HEK293 (cell line): ENCODE measurements around the gene CS.

Source experiments
- BCL11A ChIP-seq: fragments of 450-650 bp; formaldehyde crosslinking; IDR thresholded peaks from 2 replicates; pipeline ENCODE4 v1.5.1; 2016; ENCODE audit warnings: low read depth, missing biosample characterization, missing genetic modification characterization
- BCL11B ChIP-seq: fragments of 450-650 bp; formaldehyde crosslinking; IDR thresholded peaks from 2 replicates; pipeline ENCODE4 v1.5.1; 2016; ENCODE audit warnings: low read depth, missing biosample characterization, missing genetic modification characterization
- MYNN ChIP-seq: fragments of 450-650 bp; formaldehyde crosslinking; IDR thresholded peaks from 2 replicates; pipeline ENCODE4 v1.5.1; 2016; ENCODE audit warnings: missing biosample characterization, missing genetic modification characterization, borderline replicate concordance
- REPIN1 ChIP-seq: fragments of 450-650 bp; formaldehyde crosslinking; IDR thresholded peaks from 2 replicates; pipeline ENCODE4 v1.5.1; 2017; ENCODE audit warnings: missing biosample characterization, missing genetic modification characterization, low read depth
- SALL2 ChIP-seq: fragments of 450-650 bp; formaldehyde crosslinking; IDR thresholded peaks from 2 replicates; pipeline ENCODE4 v1.5.0; 2017; ENCODE audit warnings: missing biosample characterization, mild to moderate bottlenecking, missing genetic modification characterization, borderline replicate concordance
- ZFP69B ChIP-seq: fragments of 450-650 bp; formaldehyde crosslinking; IDR thresholded peaks from 2 replicates; pipeline ENCODE4 v1.5.1; 2016; ENCODE audit warnings: missing biosample characterization, missing genetic modification characterization
- ZIC2 ChIP-seq: fragments of 450-650 bp; formaldehyde crosslinking; IDR thresholded peaks from 2 replicates; pipeline ENCODE4 v1.5.1; 2016; ENCODE audit warnings: missing biosample characterization, missing genetic modification characterization
- ZNF121 ChIP-seq: fragments of 450-650 bp; formaldehyde crosslinking; IDR thresholded peaks from 2 replicates; pipeline ENCODE4 v1.5.1; 2016; ENCODE audit warnings: missing biosample characterization, missing genetic modification characterization
- ZNF16 ChIP-seq: fragments of 450-650 bp; formaldehyde crosslinking; IDR thresholded peaks from 2 replicates; pipeline ENCODE4 v1.5.1; 2016; ENCODE audit warnings: low read depth, missing biosample characterization, missing genetic modification characterization
- ZNF174 ChIP-seq: fragments of 450-650 bp; formaldehyde crosslinking; IDR thresholded peaks from 2 replicates; pipeline ENCODE4 v1.5.0; 2017; ENCODE audit warnings: missing biosample characterization, mild to moderate bottlenecking, missing genetic modification characterization
- ZNF211 ChIP-seq: fragments of 450-650 bp; formaldehyde crosslinking; IDR thresholded peaks from 2 replicates; pipeline ENCODE4 v1.5.1; 2016; ENCODE audit warnings: low read depth, missing biosample characterization, missing genetic modification characterization
- ZNF221 ChIP-seq: fragments of 450-650 bp; formaldehyde crosslinking; IDR thresholded peaks from 2 replicates; pipeline ENCODE4 v1.5.1; 2017; ENCODE audit warnings: missing biosample characterization, missing genetic modification characterization, borderline replicate concordance
- ZNF311 ChIP-seq: fragments of 450-650 bp; formaldehyde crosslinking; IDR thresholded peaks from 2 replicates; pipeline ENCODE4 v1.5.1; 2017; ENCODE audit warnings: missing biosample characterization, missing genetic modification characterization, borderline replicate concordance
- ZNF324 ChIP-seq: fragments of 450-650 bp; formaldehyde crosslinking; IDR thresholded peaks from 2 replicates; pipeline ENCODE4 v1.5.1; 2016; ENCODE audit warnings: missing biosample characterization, missing genetic modification characterization
- ZNF341 ChIP-seq: fragments of 450-650 bp; formaldehyde crosslinking; IDR thresholded peaks from 2 replicates; pipeline ENCODE4; 2016; ENCODE audit warnings: low read depth, missing biosample characterization, missing genetic modification characterization
- ZNF362 ChIP-seq: fragments of 450-650 bp; formaldehyde crosslinking; IDR thresholded peaks from 2 replicates; pipeline ENCODE4 v1.5.1; 2016; ENCODE audit warnings: missing biosample characterization, missing genetic modification characterization
- ZNF391 ChIP-seq: fragments of 450-650 bp; formaldehyde crosslinking; IDR thresholded peaks from 2 replicates; pipeline ENCODE4 v1.5.1; 2016; ENCODE audit warnings: low read depth, missing biosample characterization, missing genetic modification characterization, borderline replicate concordance
- ZNF449 ChIP-seq: fragments of 450-650 bp; formaldehyde crosslinking; IDR thresholded peaks from 2 replicates; pipeline ENCODE4 v1.5.1; 2017; ENCODE audit warnings: missing biosample characterization, mild to moderate bottlenecking, missing genetic modification characterization, moderate library complexity
- ZNF514 ChIP-seq: fragments of 450-650 bp; formaldehyde crosslinking; IDR thresholded peaks from 2 replicates; pipeline ENCODE4 v1.5.1; 2016; ENCODE audit warnings: missing biosample characterization, missing genetic modification characterization
- ZNF530 ChIP-seq: fragments of 450-650 bp; formaldehyde crosslinking; IDR thresholded peaks from 2 replicates; pipeline ENCODE4 v1.5.1; 2016; ENCODE audit warnings: low read depth, missing biosample characterization, missing genetic modification characterization
- ZNF555 ChIP-seq: fragments of 450-650 bp; formaldehyde crosslinking; conservative IDR thresholded peaks from 2 replicates; pipeline ENCODE4 v1.5.1; 2017; ENCODE audit warnings: missing biosample characterization, mild to moderate bottlenecking, missing genetic modification characterization, inconsistent platforms
- ZNF600 ChIP-seq: fragments of 450-650 bp; formaldehyde crosslinking; IDR thresholded peaks from 2 replicates; pipeline ENCODE4 v1.5.1; 2016; ENCODE audit warnings: missing biosample characterization, missing genetic modification characterization
- ZNF623 ChIP-seq: fragments of 450-650 bp; formaldehyde crosslinking; IDR thresholded peaks from 2 replicates; pipeline ENCODE4 v1.5.1; 2016; ENCODE audit warnings: missing biosample characterization, missing genetic modification characterization
- ZNF629 ChIP-seq: fragments of 450-650 bp; formaldehyde crosslinking; IDR thresholded peaks from 2 replicates; pipeline ENCODE4 v1.5.1; 2017; ENCODE audit warnings: missing biosample characterization, missing genetic modification characterization
- ZNF837 ChIP-seq: fragments of 450-650 bp; formaldehyde crosslinking; IDR thresholded peaks from 2 replicates; pipeline ENCODE4 v1.5.1; 2016; ENCODE audit warnings: missing biosample characterization, missing genetic modification characterization
- ZNF843 ChIP-seq: fragments of 450-650 bp; formaldehyde crosslinking; IDR thresholded peaks from 2 replicates; pipeline ENCODE4 v1.5.1; 2016; ENCODE audit warnings: missing biosample characterization, missing genetic modification characterization
- TF ChIP-seq, protein P1 (sequence below): fragments of 450-650 bp; formaldehyde crosslinking; IDR thresholded peaks from 2 replicates; pipeline ENCODE4 v1.5.1; 2016; ENCODE audit warnings: missing biosample characterization, missing genetic modification characterization
- TF ChIP-seq, protein P2 (sequence below): fragments of 450-650 bp; formaldehyde crosslinking; IDR thresholded peaks from 2 replicates; pipeline ENCODE4 v1.5.1; 2016; ENCODE audit warnings: missing biosample characterization, missing genetic modification characterization
- TF ChIP-seq, protein P3 (sequence below): fragments of 450-650 bp; formaldehyde crosslinking; conservative IDR thresholded peaks from 2 replicates; pipeline ENCODE4 v1.5.1; 2016; ENCODE audit warnings: low read depth, missing biosample characterization, missing genetic modification characterization

Gene CS

GRCh38 chr12:56333679-56334489 lies 33.8 kb upstream of the CS start, which contains the start of gene PAN2 (continued):
- TF ChIP-seq ZNF530 (tag by site-specific recombination): no peak
- TF ChIP-seq, protein P1, sequence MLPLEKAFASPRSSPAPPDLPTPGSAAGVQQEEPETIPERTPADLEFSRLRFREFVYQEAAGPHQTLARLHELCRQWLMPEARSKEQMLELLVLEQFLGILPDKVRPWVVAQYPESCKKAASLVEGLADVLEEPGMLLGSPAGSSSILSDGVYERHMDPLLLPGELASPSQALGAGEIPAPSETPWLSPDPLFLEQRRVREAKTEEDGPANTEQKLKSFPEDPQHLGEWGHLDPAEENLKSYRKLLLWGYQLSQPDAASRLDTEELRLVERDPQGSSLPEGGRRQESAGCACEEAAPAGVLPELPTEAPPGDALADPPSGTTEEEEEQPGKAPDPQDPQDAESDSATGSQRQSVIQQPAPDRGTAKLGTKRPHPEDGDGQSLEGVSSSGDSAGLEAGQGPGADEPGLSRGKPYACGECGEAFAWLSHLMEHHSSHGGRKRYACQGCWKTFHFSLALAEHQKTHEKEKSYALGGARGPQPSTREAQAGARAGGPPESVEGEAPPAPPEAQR (tag by site-specific recombination): no peak
- no peak for TF ChIP-seq ZNF211
- TF ChIP-seq ZNF623 (tag by site-specific recombination): no peak
- TF ChIP-seq ZNF514 (tag by site-specific recombination): no peak
- no peak; the same call in 1 of the 2 replicates for TF ChIP-seq ZFP69B (tag by site-specific recombination)
- TF ChIP-seq ZNF629: peak; percentile 89
- no peak; the same call in 1 of the 2 replicates for TF ChIP-seq ZNF449
- TF ChIP-seq MYNN (tag by site-specific recombination): no peak
- no peak for TF ChIP-seq ZNF837 (tag by site-specific recombination)
- TF ChIP-seq BCL11B (tag by site-specific recombination): peak; percentile 40; the same call in 1 of the 2 replicates
- TF ChIP-seq, protein P2, sequence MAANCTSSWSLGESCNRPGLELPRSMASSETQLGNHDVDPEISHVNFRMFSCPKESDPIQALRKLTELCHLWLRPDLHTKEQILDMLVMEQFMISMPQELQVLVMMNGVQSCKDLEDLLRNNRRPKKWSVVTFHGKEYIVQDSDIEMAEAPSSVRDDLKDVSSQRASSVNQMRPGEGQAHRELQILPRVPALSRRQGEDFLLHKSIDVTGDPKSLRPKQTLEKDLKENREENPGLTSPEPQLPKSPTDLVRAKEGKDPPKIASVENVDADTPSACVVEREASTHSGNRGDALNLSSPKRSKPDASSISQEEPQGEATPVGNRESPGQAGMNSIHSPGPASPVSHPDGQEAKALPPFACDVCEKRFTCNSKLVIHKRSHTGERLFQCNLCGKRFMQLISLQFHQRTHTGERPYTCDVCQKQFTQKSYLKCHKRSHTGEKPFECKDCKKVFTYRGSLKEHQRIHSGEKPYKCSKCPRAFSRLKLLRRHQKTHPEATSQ (tag by site-specific recombination): no peak
- peak; percentile 50; the same call in 1 of the 2 replicates for TF ChIP-seq ZIC2 (tag by site-specific recombination)
- TF ChIP-seq ZNF362 (tag by site-specific recombination): no peak
- peak; percentile 98 for TF ChIP-seq ZNF341 (tag by site-specific recombination)
- TF ChIP-seq SALL2: no peak
- TF ChIP-seq ZNF174 (tag by site-specific recombination): no peak
- TF ChIP-seq ZNF843: peak; percentile 40; the same call in 1 of the 2 replicates
- 0 out of 2 replicates have a peak, but pooled peaks have one; percentile 67 for TF ChIP-seq BCL11A (tag by site-specific recombination)
- 0 out of 2 replicates have a peak, but pooled peaks have one; percentile 17 for TF ChIP-seq ZNF221
- TF ChIP-seq ZNF16 (tag by site-specific recombination): no peak
- no peak for TF ChIP-seq ZNF311 (tag by site-specific recombination)
- TF ChIP-seq ZNF391: no peak
- no peak for TF ChIP-seq ZNF555
- TF ChIP-seq ZNF324: 0 out of 2 replicates have a peak, but pooled peaks have one; percentile 44
- TF ChIP-seq ZNF600 (tag by site-specific recombination): 0 out of 2 replicates have a peak, but pooled peaks have one; percentile 16
- TF ChIP-seq, protein P3, sequence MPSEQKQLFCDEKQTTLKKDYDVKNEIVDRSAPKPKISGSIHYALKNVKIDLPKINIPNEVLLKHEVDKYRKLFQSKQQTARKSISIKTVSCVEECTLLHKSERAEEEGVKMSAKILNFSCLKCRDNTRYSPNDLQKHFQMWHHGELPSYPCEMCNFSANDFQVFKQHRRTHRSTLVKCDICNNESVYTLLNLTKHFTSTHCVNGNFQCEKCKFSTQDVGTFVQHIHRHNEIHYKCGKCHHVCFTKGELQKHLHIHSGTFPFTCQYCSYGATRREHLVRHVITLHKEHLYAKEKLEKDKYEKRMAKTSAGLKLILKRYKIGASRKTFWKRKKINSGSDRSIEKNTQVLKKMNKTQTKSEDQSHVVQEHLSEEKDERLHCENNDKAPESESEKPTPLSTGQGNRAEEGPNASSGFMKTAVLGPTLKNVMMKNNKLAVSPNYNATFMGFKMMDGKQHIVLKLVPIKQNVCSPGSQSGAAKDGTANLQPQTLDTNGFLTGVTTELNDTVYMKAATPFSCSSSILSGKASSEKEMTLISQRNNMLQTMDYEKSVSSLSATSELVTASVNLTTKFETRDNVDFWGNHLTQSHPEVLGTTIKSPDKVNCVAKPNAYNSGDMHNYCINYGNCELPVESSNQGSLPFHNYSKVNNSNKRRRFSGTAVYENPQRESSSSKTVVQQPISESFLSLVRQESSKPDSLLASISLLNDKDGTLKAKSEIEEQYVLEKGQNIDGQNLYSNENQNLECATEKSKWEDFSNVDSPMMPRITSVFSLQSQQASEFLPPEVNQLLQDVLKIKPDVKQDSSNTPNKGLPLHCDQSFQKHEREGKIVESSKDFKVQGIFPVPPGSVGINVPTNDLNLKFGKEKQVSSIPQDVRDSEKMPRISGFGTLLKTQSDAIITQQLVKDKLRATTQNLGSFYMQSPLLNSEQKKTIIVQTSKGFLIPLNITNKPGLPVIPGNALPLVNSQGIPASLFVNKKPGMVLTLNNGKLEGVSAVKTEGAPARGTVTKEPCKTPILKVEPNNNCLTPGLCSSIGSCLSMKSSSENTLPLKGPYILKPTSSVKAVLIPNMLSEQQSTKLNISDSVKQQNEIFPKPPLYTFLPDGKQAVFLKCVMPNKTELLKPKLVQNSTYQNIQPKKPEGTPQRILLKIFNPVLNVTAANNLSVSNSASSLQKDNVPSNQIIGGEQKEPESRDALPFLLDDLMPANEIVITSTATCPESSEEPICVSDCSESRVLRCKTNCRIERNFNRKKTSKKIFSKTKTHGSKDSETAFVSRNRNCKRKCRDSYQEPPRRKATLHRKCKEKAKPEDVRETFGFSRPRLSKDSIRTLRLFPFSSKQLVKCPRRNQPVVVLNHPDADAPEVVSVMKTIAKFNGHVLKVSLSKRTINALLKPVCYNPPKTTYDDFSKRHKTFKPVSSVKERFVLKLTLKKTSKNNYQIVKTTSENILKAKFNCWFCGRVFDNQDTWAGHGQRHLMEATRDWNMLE: peak; percentile 42
- no peak for TF ChIP-seq REPIN1 (tag by site-specific recombination)
- no peak for TF ChIP-seq ZNF121 (tag by site-specific recombination)
